Cardiac muscle cell (in vitro differentiated cells and primary cell): ENCODE measurements around the gene TXNL4A. TPM values are rescaled to one million over a fixed set of nuclear protein-coding genes. Genes with fewer than 3 reads are reported as not detected.

ENCODE experiments used
- DNase-seq, 2 donors: peaks; one replicate each; pipeline versions ENCODE4 v3.0.0 to v3.0.0-alpha.2; 2010 to 2017; ENCODE audit warnings: low read depth in 1 of 2, low spot score in 1 of 2
- H3K27ac ChIP-seq: fragments of 200-600 bp; sonication (generic); 2 replicates; pipeline ENCODE4 v1.5.1; 2016
- H3K27me3 ChIP-seq: fragments of 200-600 bp; sonication (generic); 2 replicates; pipeline ENCODE4 v1.6.0; 2016; ENCODE audit warnings: control low read depth
- H3K36me3 ChIP-seq: fragments of 200-600 bp; sonication (generic); 2 replicates; pipeline ENCODE4 v1.5.1; 2016; ENCODE audit warnings: control low read depth
- H3K4me1 ChIP-seq: fragments of 200-600 bp; sonication (generic); 2 replicates; pipeline ENCODE4 v1.8.1; 2017; ENCODE audit warnings: low read depth, mild to moderate bottlenecking, mixed run types
- H3K4me3 ChIP-seq: fragments of 200-600 bp; sonication (generic); 2 replicates; pipeline ENCODE4 v1.5.1; 2016; ENCODE audit warnings: mild to moderate bottlenecking
- H3K9me3 ChIP-seq: fragments of 200-600 bp; sonication (generic); 2 replicates; pipeline ENCODE4 v1.5.1; 2017; ENCODE audit warnings: low read depth, mild to moderate bottlenecking, control low read depth
- polyA plus RNA-seq: library from polyadenylated mRNA; unstranded; fragments of >200 nt; fragmentation: Nextera tagmentation; extraction: Ambion mirVana; gene quantifications from 2 replicates; pipeline ENCODE4 v1.2.1, GENCODE V29; 2016
- total RNA-seq: library from RNA; depleted of rRNA; stranded (reverse); fragments of >200 nt; gene quantifications from 2 replicates; pipeline ENCODE4 v1.2.3, GENCODE V29; 2016
- TF ChIP-seq, protein P1 (sequence below): IDR thresholded peaks from 2 replicates; pipeline ENCODE4 v1.5.1; 2012; ENCODE audit warnings: low read depth, mild to moderate bottlenecking, low read length

Gene TXNL4A
- total and polyA plus RNA-seq, 2 experiments from 2014 or later = 32.2 to 318 TPM

DNA sequence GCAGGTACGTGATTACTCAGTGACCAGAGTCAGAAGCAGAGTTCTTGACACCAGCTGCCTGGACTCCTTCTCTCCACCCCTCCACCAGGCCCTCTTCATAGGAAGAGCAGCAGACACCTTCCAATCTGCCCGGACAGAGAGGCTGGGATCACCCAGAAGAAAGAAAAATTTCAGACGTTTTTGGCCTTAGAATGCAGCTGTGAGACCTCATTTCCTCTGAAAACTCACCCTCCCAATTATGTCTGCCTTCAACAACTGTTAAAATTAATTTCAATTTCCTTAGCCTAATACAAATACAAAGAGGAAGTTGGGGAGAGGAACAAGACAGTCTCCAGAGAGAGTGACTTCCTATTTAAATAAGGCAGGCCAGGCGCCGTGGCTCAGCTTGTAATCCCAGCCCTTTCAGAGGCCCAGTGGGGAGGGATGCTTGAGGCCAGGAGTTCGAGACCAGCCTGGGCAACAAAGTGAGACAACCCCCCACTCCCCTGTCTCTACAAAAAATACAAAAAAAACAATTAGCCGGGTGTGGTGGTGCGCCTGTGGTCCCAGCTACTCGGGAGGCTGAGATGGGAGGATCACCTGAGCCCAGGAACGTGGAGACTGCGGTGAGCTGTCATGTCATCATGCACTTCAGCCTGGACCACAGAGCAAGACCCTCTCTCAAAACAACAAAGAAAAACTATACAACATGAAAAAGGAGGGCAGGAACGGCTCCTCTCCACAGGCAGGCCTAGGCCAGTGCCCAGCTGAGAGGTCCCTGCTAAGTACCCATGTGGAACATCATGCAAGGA lies 38.5 kb downstream of the TXNL4A start:
- no peak for DNase-seq
- peaks cover 13% of the 10 kb centered on the region for H3K27me3 ChIP-seq
- peak overlapping the region; percentile 97 for H3K4me3 ChIP-seq
- peaks cover 6% of the 10 kb centered on the region for H3K4me1 ChIP-seq
- TF ChIP-seq, protein P1, sequence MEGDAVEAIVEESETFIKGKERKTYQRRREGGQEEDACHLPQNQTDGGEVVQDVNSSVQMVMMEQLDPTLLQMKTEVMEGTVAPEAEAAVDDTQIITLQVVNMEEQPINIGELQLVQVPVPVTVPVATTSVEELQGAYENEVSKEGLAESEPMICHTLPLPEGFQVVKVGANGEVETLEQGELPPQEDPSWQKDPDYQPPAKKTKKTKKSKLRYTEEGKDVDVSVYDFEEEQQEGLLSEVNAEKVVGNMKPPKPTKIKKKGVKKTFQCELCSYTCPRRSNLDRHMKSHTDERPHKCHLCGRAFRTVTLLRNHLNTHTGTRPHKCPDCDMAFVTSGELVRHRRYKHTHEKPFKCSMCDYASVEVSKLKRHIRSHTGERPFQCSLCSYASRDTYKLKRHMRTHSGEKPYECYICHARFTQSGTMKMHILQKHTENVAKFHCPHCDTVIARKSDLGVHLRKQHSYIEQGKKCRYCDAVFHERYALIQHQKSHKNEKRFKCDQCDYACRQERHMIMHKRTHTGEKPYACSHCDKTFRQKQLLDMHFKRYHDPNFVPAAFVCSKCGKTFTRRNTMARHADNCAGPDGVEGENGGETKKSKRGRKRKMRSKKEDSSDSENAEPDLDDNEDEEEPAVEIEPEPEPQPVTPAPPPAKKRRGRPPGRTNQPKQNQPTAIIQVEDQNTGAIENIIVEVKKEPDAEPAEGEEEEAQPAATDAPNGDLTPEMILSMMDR = no peak
- H3K27ac ChIP-seq = no peak overlapping the region
- no peaks in the 10 kb centered on the region for H3K36me3 ChIP-seq
- no peaks in the 10 kb centered on the region for H3K9me3 ChIP-seq

DNA sequence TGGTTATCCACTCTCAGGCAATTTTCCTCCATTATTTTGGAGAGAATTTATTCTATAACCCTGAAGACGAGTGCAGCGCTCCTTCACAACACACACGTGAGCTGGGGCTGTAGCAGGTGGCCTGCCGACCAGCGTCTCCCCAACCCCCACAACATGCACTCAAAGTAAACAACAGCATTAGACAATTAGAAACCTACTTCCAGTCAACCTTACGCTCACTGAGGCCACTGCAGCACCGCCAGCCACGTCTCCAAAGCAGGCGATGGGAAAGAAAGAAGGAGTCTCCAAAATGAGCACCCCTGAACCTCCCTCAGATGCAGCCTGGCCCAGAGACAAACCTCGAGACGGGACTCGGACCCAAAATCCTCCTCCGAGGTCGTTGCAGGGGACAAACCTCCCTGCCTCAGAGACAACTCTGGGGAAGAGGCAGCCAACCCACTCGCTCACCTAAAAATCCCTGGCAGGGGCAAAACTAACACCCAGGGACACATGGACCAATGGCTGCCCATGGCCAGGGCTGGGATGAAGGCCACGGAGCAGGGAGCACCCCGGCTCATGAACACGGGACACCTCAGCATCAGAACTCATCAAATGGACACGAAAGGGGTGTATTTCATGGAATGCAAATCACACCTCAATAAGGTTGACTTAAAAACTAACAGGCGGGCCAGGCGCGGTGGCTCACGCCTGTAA lies 39.5 kb downstream of the TXNL4A start:
- H3K9me3 ChIP-seq = no peaks in the 10 kb centered on the region
- H3K27ac ChIP-seq = no peak overlapping the region
- no peaks in the 10 kb centered on the region for H3K36me3 ChIP-seq
- peaks cover 13% of the 10 kb centered on the region for H3K27me3 ChIP-seq
- TF ChIP-seq, protein P1 = no peak
- no peaks in the 10 kb centered on the region for H3K4me1 ChIP-seq
- DNase-seq = no peak
- H3K4me3 ChIP-seq = no peak overlapping the region

DNA sequence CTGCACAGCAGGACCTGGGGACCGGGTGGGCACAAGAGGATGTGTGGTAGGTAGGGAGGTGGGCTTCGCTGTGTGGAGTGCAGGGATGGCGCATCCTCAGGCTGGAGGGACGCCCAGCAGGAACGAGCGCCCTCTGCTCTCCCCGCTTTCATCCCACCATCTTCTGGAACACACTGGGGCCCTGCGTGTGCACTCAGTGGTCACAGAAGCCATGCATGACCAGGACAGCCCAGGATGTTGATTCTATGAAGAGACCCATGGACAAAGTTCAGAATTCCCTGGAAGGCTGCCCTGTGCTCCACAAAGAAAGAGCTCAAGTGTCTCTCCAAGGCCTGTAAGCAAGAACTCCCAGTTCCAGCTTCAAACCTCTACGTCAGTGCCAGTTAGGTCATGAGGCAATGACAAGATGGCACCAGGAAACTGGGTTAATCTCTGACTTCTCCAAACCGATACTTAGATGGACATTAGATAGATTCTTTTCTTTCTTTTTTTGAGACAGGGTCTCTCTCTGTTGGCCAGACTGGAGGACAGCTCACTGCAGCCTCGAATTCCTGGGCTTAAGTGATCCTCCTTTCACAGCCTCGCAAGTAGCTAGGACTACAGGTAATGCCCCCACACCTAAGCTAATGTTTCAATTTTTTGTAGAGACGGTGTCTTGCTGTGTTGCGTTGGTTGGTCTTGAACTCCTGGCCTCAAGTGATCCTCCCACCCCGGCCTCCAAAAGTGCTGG lies 40.3 kb downstream of the TXNL4A start:
- Histone ChIP-seq H3K36me3 (no peaks in the 10 kb centered on the region), H3K4me1 (peaks cover 1% of the 10 kb centered on the region), H3K4me3 (no peak overlapping the region), H3K27ac (no peak overlapping the region), H3K27me3 (peaks cover 13% of the 10 kb centered on the region), H3K9me3 (no peaks in the 10 kb centered on the region)
- DNase-seq = no peak
- TF ChIP-seq, protein P1 = no peak

DNA sequence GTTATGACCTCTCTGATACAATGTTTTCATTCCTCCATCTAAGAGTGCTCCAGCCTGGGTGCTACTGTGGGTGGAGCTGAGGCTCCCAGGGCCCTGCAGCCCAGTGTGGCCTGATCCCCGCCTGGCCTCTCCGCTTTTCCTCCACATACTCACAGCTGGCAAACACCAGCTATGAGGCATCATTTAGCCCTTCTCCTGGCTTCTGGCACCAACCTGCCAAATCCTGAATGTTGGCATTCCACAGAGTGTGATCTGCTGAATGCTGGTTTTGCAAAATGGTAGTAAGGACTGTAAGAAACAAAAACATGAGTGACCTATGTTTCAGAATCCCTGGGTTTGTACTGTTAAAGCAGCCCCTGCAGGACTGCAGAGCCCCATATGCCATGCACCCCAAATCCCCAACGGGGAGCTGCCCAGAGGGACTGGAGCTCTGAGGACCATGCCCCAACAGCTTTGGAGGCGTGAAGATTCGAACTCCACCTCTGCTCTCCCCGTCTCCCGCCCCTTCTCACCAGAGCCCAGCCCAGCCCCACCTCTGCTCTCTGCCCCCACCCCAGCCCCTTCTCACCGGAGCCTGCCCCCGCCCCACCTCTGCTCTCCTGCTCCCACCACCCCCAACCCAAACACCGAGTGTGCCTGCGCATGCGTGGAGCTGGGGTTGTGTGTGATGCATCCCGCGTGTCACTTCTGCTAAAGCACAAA lies 41.2 kb downstream of the TXNL4A start:
- TF ChIP-seq, protein P1 = no peak
- H3K36me3 ChIP-seq = no peaks in the 10 kb centered on the region
- no peaks in the 10 kb centered on the region for H3K9me3 ChIP-seq
- peaks cover 4% of the 10 kb centered on the region for H3K27me3 ChIP-seq
- no peak for DNase-seq
- no peak overlapping the region for H3K4me3 ChIP-seq
- peaks cover 10% of the 10 kb centered on the region for H3K4me1 ChIP-seq
- no peak overlapping the region for H3K27ac ChIP-seq
